GM12878 (cell line): Measurements from ENCODE around the gene AIF1. TPM values are rescaled to one million over a fixed set of nuclear protein-coding genes. Genes with fewer than 3 reads are reported as not detected.
A peak's percentile ranks its signal among the peaks of the same experiment; 100 is the strongest.

Experiments
- ATAC-seq: fragments of 200-7000 bp; cut with Tn5 transposase; 3 replicates; pipeline ENCODE4 v1.9.1; 2020; ENCODE audit warnings: mild to moderate bottlenecking, moderate library complexity
- BruUV-seq: library from RNA; stranded (reverse); fragments of 400-500 nt; replicated peaks from 2 replicates; lab custom pipeline; 2021; lab: Mats Ljungman, UMichigan
- CTCF ChIA-PET: fragments of 300-600 bp; sonication (Branson Sonifier 250); formaldehyde crosslinking; extraction: SDS; loops from one replicate; lab custom pipeline; 2021; ENCODE audit warnings: inconsistent platforms; lab: Yijun Ruan, JAX
- POLR2A ChIA-PET: fragments of 350-600 bp; formaldehyde crosslinking; extraction: SDS; loops from one replicate; lab custom pipeline; 2021; ENCODE audit warnings: inconsistent platforms; lab: Charles Lee
- RAD21 ChIA-PET: fragments of 300-600 bp; sonication (Branson Sonifier 250); formaldehyde crosslinking; loops from one replicate; lab custom pipeline; 2023; ENCODE audit warnings: antibody characterized with exemption; ENCODE audit not compliant: unreplicated experiment; lab: Charles Lee
- SMC1A ChIA-PET: fragments of 300-600 bp; sonication (Branson Sonifier 250); formaldehyde crosslinking; loops from one replicate; lab custom pipeline; 2023; ENCODE audit not compliant: unreplicated experiment, uncharacterized antibody; lab: Charles Lee
- DNase-seq: peaks from one replicate; pipeline ENCODE4 v3.0.0-alpha.2; 2011; ENCODE audit warnings: low read depth, low spot score
- FAIRE-seq: peaks from 3 replicates; lab custom pipeline; 2011; peaks lifted over from hg19 to GRCh38; lab: Jason Lieb, UNC
- H2AFZ ChIP-seq: 2 replicates; pipeline ENCODE4 v1.6.0; 2011; ENCODE audit warnings: low read depth, low read length, control low read depth; ENCODE audit not compliant: control insufficient read depth
- H3K27ac ChIP-seq: 2 replicates; pipeline ENCODE4 v1.5.1; 2011; ENCODE audit warnings: control low read depth; ENCODE audit not compliant: control insufficient read depth, insufficient read depth
- H3K27me3 ChIP-seq, 2 experiments: replicated peaks in 1 of 2; 2 replicates each; pipeline versions ENCODE4 v1.6.0 to v1.6.1; 2011; ENCODE audit warnings: low read length in 1 of 2; ENCODE audit not compliant: control insufficient read depth in 2 of 2, insufficient read depth in 2 of 2
- H3K36me3 ChIP-seq, 2 experiments: 2 replicates each; pipeline ENCODE4 v1.5.1; 2011; ENCODE audit warnings: low read length in 1 of 2; ENCODE audit not compliant: control insufficient read depth in 2 of 2, insufficient read depth in 2 of 2
- H3K4me1 ChIP-seq: 2 replicates; pipeline ENCODE4 v1.6.1; 2011; ENCODE audit warnings: mild to moderate bottlenecking, low read length, moderate library complexity, mixed read lengths; ENCODE audit not compliant: control insufficient read depth, insufficient read depth
- H3K4me2 ChIP-seq: 2 replicates; pipeline ENCODE4 v1.6.0; 2011; ENCODE audit warnings: control low read depth; ENCODE audit not compliant: control insufficient read depth, insufficient read depth
- H3K4me3 ChIP-seq: fragments of 200-600 bp; sonication (generic); 2 replicates; pipeline ENCODE4 v1.5.1; 2016
- H3K79me2 ChIP-seq: 2 replicates; pipeline ENCODE4 v1.6.0; 2011; ENCODE audit warnings: low read length; ENCODE audit not compliant: control insufficient read depth, insufficient read depth
- H3K9ac ChIP-seq: 2 replicates; pipeline ENCODE4 v1.8.0; 2011; ENCODE audit warnings: low read length, control low read depth, mixed read lengths; ENCODE audit not compliant: control insufficient read depth, insufficient read depth
- H3K9me3 ChIP-seq: replicated peaks from 3 replicates; pipeline ENCODE4 v1.5.1; 2011; ENCODE audit warnings: mild to moderate bottlenecking, low read length; ENCODE audit not compliant: control insufficient read depth, insufficient read depth
- H4K20me1 ChIP-seq: 2 replicates; pipeline ENCODE4 v1.6.0; 2011; ENCODE audit not compliant: control insufficient read depth, insufficient read depth
- IKZF2 ChIP-seq, 2 experiments: fragments of 450-650 bp; IDR thresholded peaks; 2 replicates each; pipeline ENCODE4 v1.6.1; 2017; ENCODE audit warnings: mild to moderate bottlenecking in 2 of 2, moderate library complexity in 2 of 2
- JUND ChIP-seq: IDR thresholded peaks from 2 replicates; pipeline ENCODE4 v1.6.1; 2012; ENCODE audit warnings: low read depth, mild to moderate bottlenecking, low read length, improper control_type of control experiment, moderate library complexity
- MLLT1 ChIP-seq: fragments of 450-650 bp; IDR thresholded peaks from 2 replicates; pipeline ENCODE4 v1.6.1; 2016; ENCODE audit warnings: mild to moderate bottlenecking
- MTA3 ChIP-seq: IDR thresholded peaks from 2 replicates; pipeline ENCODE4 v1.6.1; 2012; ENCODE audit warnings: low read length, inconsistent platforms, borderline replicate concordance
- RAD21 ChIP-seq: IDR thresholded peaks from 2 replicates; pipeline ENCODE4 v1.6.1; 2011; ENCODE audit warnings: mild to moderate bottlenecking, low read depth, low read length, moderate library complexity; ENCODE audit not compliant: insufficient read depth
- SMARCA5 ChIP-seq: fragments of 450-650 bp; IDR thresholded peaks from 2 replicates; pipeline ENCODE4 v1.6.1; 2017; ENCODE audit warnings: mild to moderate bottlenecking
- WGBS: methylation state at CpG from one replicate; pipeline ENCODE4 v1.1.6; 2016; ENCODE audit warnings: low lambda C conversion rate; ENCODE audit not compliant: insufficient replicate concordance, insufficient coverage; ENCODE audit errors: missing lambda C conversion rate; 5-methylcytosine and 5-hydroxymethylcytosine counted together
- in situ Hi-C: fragments of 300-500 bp; cut with MboI; formaldehyde crosslinking; loops from 9 replicates; pipeline ENCODE4 v1.14.3; 2018; ENCODE audit warnings: mixed read lengths
- intact Hi-C: fragments of 100-400 bp; cut with micrococcal nuclease; formaldehyde crosslinking; loops from one replicate; pipeline ENCODE4 v1.14.2; 2022; ENCODE audit not compliant: unreplicated experiment
- polyA plus RNA-seq, 11 experiments: library from polyadenylated mRNA; depleted of rRNA in 4 of 11; unstranded in 6 of 11; stranded (reverse) in 5 of 11; fragments of >200 nt; fragmentation: Nextera tagmentation in 4 of 11; fragmentation: Illumina TruSeq in 1 of 11; extraction: Ambion mirVana in 4 of 11; extraction: Trizol in 1 of 11; gene quantifications; 1 replicate in 1 of 11; 2 replicates in 10 of 11; pipeline versions ENCODE4 v1.2.1 to v1.2.3, GENCODE V29; 2011 to 2016; ENCODE audit warnings: inconsistent platforms in 2 of 11, missing spikeins in 2 of 11, low read depth in 1 of 11
- total RNA-seq, 4 experiments: library from RNA; depleted of rRNA in 3 of 4; stranded (reverse); fragments of >200 nt in 3 of 4; fragmentation: Illumina TruSeq in 1 of 4; extraction: Trizol in 1 of 4; gene quantifications; 2 replicates each; pipeline versions ENCODE4 v1.2.1 to v1.2.3, GENCODE V29; 2013 to 2021
- TF ChIP-seq, protein P1 (sequence below): fragments of 450-650 bp; IDR thresholded peaks from 2 replicates; pipeline ENCODE4 v1.6.1; 2016; ENCODE audit warnings: mild to moderate bottlenecking

Gene AIF1
- total and polyA plus RNA-seq, 10 of the 15 experiments (the other 5 are each of a cell fraction or from before 2014, with no cell fraction given): 1.9 to 256 (median 134) TPM

DNA sequence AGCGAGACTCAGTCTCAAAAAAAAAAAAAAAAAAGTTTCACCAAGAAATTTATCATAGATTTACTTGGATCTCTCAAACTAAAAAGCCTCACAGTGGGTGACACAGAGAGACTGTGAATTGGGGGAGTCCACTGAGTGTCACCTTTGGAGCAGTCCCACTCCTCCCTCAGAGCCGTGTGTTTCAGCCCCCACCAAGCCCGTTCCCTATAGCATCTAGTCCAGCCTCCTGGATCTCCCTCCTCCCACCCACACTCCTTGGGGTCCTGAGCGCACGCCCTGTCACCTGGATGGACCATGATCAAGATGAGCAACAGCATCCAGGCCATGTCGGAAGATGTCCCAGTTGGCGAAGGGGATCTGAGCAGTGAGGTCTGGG, 22.6 kb upstream of the AIF1 start:
- no peak overlapping the region for H3K4me3 ChIP-seq
- in situ Hi-C loops: no loop called here
- no peaks in the 10 kb centered on the region for H3K9me3 ChIP-seq
- 26% methylated on average over 7 of the region's 7 CpGs for WGBS
- H2AFZ ChIP-seq: peak overlapping the region; percentile 91
- ATAC-seq (peak; percentile 6), FAIRE-seq (no peak), DNase-seq (no peak)
- SMC1A ChIA-PET: interaction anchor here (1.0 to 45.5 kb wide), 7 partner anchors 10 to 103 kb away, joined by 3 to 1989 read pairs (median 4); partner anchors contain the start of genes AIF1, ATP6V1G2, DDX39B and LST1
- no TSS peak for BruUV-seq
- intact Hi-C loops: loop anchor here (10.0 kb wide), 1 partner anchor 198 kb away; no protein-coding TSS in a partner anchor
- H3K27ac ChIP-seq: peak overlapping the region; percentile 93
- RAD21 ChIA-PET: interaction anchor here (1.0 to 12.5 kb wide), 6 partner anchors 11 to 98 kb away, joined by 3 to 668 read pairs (median 48); partner anchors contain the start of genes ATP6V1G2, DDX39B, LST1 and LTB
- H3K9ac ChIP-seq: peak overlapping the region; percentile 38
- TF ChIP-seq JUND (no peak), IKZF2 (IDR thresholded peaks at IDR 0.05) (no peak), SMARCA5 (no peak), MTA3 (0 out of 2 replicates have a peak, but pooled peaks have one; percentile 34), RAD21 (no peak), MLLT1 (0 out of 2 replicates have a peak, but pooled peaks have one; percentile 5)
- TF ChIP-seq, protein P1, sequence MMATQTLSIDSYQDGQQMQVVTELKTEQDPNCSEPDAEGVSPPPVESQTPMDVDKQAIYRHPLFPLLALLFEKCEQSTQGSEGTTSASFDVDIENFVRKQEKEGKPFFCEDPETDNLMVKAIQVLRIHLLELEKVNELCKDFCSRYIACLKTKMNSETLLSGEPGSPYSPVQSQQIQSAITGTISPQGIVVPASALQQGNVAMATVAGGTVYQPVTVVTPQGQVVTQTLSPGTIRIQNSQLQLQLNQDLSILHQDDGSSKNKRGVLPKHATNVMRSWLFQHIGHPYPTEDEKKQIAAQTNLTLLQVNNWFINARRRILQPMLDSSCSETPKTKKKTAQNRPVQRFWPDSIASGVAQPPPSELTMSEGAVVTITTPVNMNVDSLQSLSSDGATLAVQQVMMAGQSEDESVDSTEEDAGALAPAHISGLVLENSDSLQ: 0 out of 2 replicates have a peak, but pooled peaks have one; percentile 5
- no peaks in the 10 kb centered on the region for H4K20me1 ChIP-seq
- H3K4me1 ChIP-seq: peaks cover 28% of the 10 kb centered on the region
- peak overlapping the region; percentile 91 for H3K4me2 ChIP-seq
- no peaks in the 10 kb centered on the region for H3K27me3 ChIP-seq
- no peaks in the 10 kb centered on the region for H3K79me2 ChIP-seq
- CTCF ChIA-PET: interaction anchor here (1.2 to 31.0 kb wide), 4 partner anchors 12 to 99 kb away, joined by 3 to 2098 read pairs (median 397); partner anchors contain the start of genes ATP6V1G2, DDX39B, LST1 and LTA
- POLR2A ChIA-PET: interaction anchor here (0.6 to 8.5 kb wide), 16 partner anchors 11 to 1246 kb away, joined by 3 to 282 read pairs (median 4); partner anchors contain the start of genes AIF1, BAG6, CLIC1 and LST1
- no peaks in the 10 kb centered on the region for H3K36me3 ChIP-seq
